Measurements from ENCODE around the gene EBF4. TPM values are rescaled to one million over a fixed set of nuclear protein-coding genes. Genes with fewer than 3 reads are reported as not detected.
"Not testable (repeated sequence)": the region's sequence is repeated elsewhere in the genome, so short reads cannot be mapped to it uniquely, and the experiment has no call there.

The EBF4 gene
- polyA plus RNA-seq, 1 experiment, result 0.60 TPM

GRCh38 chr20:2762578-2763131 lies 70.1 kb downstream of the EBF4 start:
- Histone ChIP-seq H3K4me3 (ENCODE audit: low read depth, low read length) (no peak overlapping the region), H3K27me3 (ENCODE audit: control insufficient read depth, insufficient read depth, low read length) (peaks cover 27% of the 10 kb centered on the region), H3K27ac (ENCODE audit: low read depth, low read length) (no peak overlapping the region), H3K9me3 (ENCODE audit: control insufficient read depth, insufficient read depth, low read length) (no peaks in the 10 kb centered on the region)
- POLR2A ChIA-PET, result interaction anchor here (0.8 kb wide), 1 partner anchor 57 kb away, joined by 8 read pairs; no protein-coding TSS in a partner anchor
- CTCF ChIA-PET, result interaction anchor here (2.5 kb wide), 1 partner anchor 89 kb away, joined by 6 read pairs; no protein-coding TSS in a partner anchor
- DNase-seq (ENCODE audit: low read depth, low spot score), result no peak
- no peak for TF ChIP-seq CTCF (IDR thresholded peaks at IDR 0.05; ENCODE audit: low read depth, low read length)

GRCh38 chr20:2763186-2763585 lies 70.6 kb downstream of the EBF4 start:
- ChIA-PET POLR2A (no interaction called here), CTCF (interaction anchor here (2.5 kb wide), 1 partner anchor 89 kb away, joined by 6 read pairs; no protein-coding TSS in a partner anchor)
- DNase-seq (ENCODE audit: low read depth, low spot score), result no peak
- Histone ChIP-seq H3K27ac (ENCODE audit: low read depth, low read length) (no peak overlapping the region), H3K4me3 (ENCODE audit: low read depth, low read length) (no peak overlapping the region), H3K9me3 (ENCODE audit: control insufficient read depth, insufficient read depth, low read length) (no peaks in the 10 kb centered on the region), H3K27me3 (ENCODE audit: control insufficient read depth, insufficient read depth, low read length) (peaks cover 26% of the 10 kb centered on the region)
- no peak for TF ChIP-seq CTCF (IDR thresholded peaks at IDR 0.05; ENCODE audit: low read depth, low read length)

- TF ChIP-seq CTCF (IDR thresholded peaks at IDR 0.05; ENCODE audit: low read depth, low read length), result no peak
- H3K4me3 ChIP-seq (ENCODE audit: low read depth, low read length), result no peak overlapping the region
- H3K27me3 ChIP-seq (ENCODE audit: control insufficient read depth, insufficient read depth, low read length), result peaks cover 17% of the 10 kb centered on the region
- POLR2A ChIA-PET, result no interaction called here
- no peak for DNase-seq (ENCODE audit: low read depth, low spot score)
- CTCF ChIA-PET, result interaction anchor here (0.6 to 2.0 kb wide), 3 partner anchors 22 to 233 kb away, joined by 5 to 8 read pairs (median 5); no protein-coding TSS in a partner anchor
- H3K27ac ChIP-seq (ENCODE audit: low read depth, low read length), result no peak overlapping the region
- H3K9me3 ChIP-seq (ENCODE audit: control insufficient read depth, insufficient read depth, low read length), result no peaks in the 10 kb centered on the region
Observed at GRCh38 chr20:2767768-2768631, 75.4 kb downstream of the EBF4 start.

- TF ChIP-seq CTCF (IDR thresholded peaks at IDR 0.05; ENCODE audit: low read depth, low read length), result no peak
- H3K27ac ChIP-seq (ENCODE audit: low read depth, low read length), result no peak overlapping the region
- peaks cover 11% of the 10 kb centered on the region for H3K27me3 ChIP-seq (ENCODE audit: control insufficient read depth, insufficient read depth, low read length)
- no peak overlapping the region for H3K4me3 ChIP-seq (ENCODE audit: low read depth, low read length)
- CTCF ChIA-PET, result interaction anchor here (1.6 kb wide), 1 partner anchor 84 kb away, joined by 5 read pairs; no protein-coding TSS in a partner anchor
- H3K9me3 ChIP-seq (ENCODE audit: control insufficient read depth, insufficient read depth, low read length), result no peaks in the 10 kb centered on the region
- POLR2A ChIA-PET, result no interaction called here
- DNase-seq (ENCODE audit: low read depth, low spot score), result no peak
Observed at GRCh38 chr20:2768632-2769015, 76.0 kb downstream of the EBF4 start.

- H3K9me3 ChIP-seq (ENCODE audit: control insufficient read depth, insufficient read depth, low read length); H3K27ac ChIP-seq (ENCODE audit: low read depth, low read length); CTCF ChIA-PET; POLR2A ChIA-PET; DNase-seq (ENCODE audit: low read depth, low spot score); H3K4me3 ChIP-seq (ENCODE audit: low read depth, low read length): not testable (repeated sequence)
- peaks cover 11% of the 10 kb centered on the region for H3K27me3 ChIP-seq (ENCODE audit: control insufficient read depth, insufficient read depth, low read length)
Observed at GRCh38 chr20:2770091-2770490, 77.5 kb downstream of the EBF4 start.
